WTC11 (cell line): ENCODE results near the gene B4GALNT2. TPM values are rescaled to one million over a fixed set of nuclear protein-coding genes. Genes with fewer than 3 reads are reported as not detected.

Experiments
- ATAC-seq: fragments of 200-7000 bp; cut with Tn5 transposase; 2 replicates; pipeline ENCODE4 v1.10.0; 2021; ENCODE audit warnings: mild to moderate bottlenecking, moderate library complexity
- CTCF ChIA-PET: fragments of 300-600 bp; sonication (Branson Sonifier 250); formaldehyde crosslinking; loops from one replicate; lab custom pipeline; 2021; ENCODE audit warnings: antibody characterized with exemption; lab: Charles Lee
- POLR2A ChIA-PET: fragments of 350-600 bp; sonication (Branson Sonifier 250); formaldehyde crosslinking; loops from one replicate; lab custom pipeline; 2021; ENCODE audit warnings: antibody characterized with exemption; lab: Charles Lee
- DNase-seq: peaks from one replicate; pipeline ENCODE4 v3.0.0; 2021; ENCODE audit warnings: low spot score
- H3K27ac Mint-ChIP-seq: 2 replicates; pipeline ENCODE4 v1.8.0; 2021; ENCODE audit warnings: mixed read lengths
- H3K27me3 Mint-ChIP-seq: 2 replicates; pipeline ENCODE4 v1.8.0; 2021; ENCODE audit warnings: low read depth, mild to moderate bottlenecking, moderate library complexity, mixed read lengths
- H3K36me3 Mint-ChIP-seq: 2 replicates; pipeline ENCODE4 v1.8.0; 2021; ENCODE audit warnings: mixed read lengths
- H3K4me1 Mint-ChIP-seq: 2 replicates; pipeline ENCODE4 v1.8.0; 2022; ENCODE audit warnings: mixed read lengths
- H3K4me3 Mint-ChIP-seq: 2 replicates; pipeline ENCODE4 v1.8.0; 2021; ENCODE audit warnings: mild to moderate bottlenecking, moderate library complexity, mixed read lengths
- H3K9me3 Mint-ChIP-seq: 2 replicates; pipeline ENCODE4 v1.8.0; 2021; ENCODE audit warnings: mixed read lengths
- AFF4 ChIP-seq: sonication (generic); formaldehyde crosslinking; IDR thresholded peaks from 2 replicates; pipeline ENCODE4 v1.8.1; 2023; ENCODE audit warnings: mild to moderate bottlenecking, missing genetic modification reagents, borderline replicate concordance
- ARID4B ChIP-seq: sonication (generic); formaldehyde crosslinking; IDR thresholded peaks from 2 replicates; pipeline ENCODE4 v1.8.0; 2023; ENCODE audit warnings: missing genetic modification reagents, mild to moderate bottlenecking, borderline replicate concordance
- ATF6 ChIP-seq: sonication (generic); formaldehyde crosslinking; IDR thresholded peaks from 2 replicates; pipeline ENCODE4 v1.8.1; 2023; ENCODE audit warnings: mild to moderate bottlenecking, missing genetic modification reagents
- CDX4 ChIP-seq: fragments of 250-450 bp; sonication (Bioruptor Pico); IDR thresholded peaks from 2 replicates; pipeline ENCODE4 v1.9.0; 2021; ENCODE audit warnings: moderate library complexity, mild to moderate bottlenecking, inconsistent platforms, borderline replicate concordance
- ETV6 ChIP-seq: sonication (generic); formaldehyde crosslinking; IDR thresholded peaks from 2 replicates; pipeline ENCODE4 v1.8.1; 2022; ENCODE audit warnings: mild to moderate bottlenecking, missing genetic modification reagents
- FOXJ3 ChIP-seq: sonication (generic); formaldehyde crosslinking; IDR thresholded peaks from 2 replicates; pipeline ENCODE4 v1.9.0; 2021; ENCODE audit warnings: missing genetic modification reagents, mild to moderate bottlenecking, borderline replicate concordance
- FOXP4 ChIP-seq: sonication (generic); formaldehyde crosslinking; IDR thresholded peaks from 2 replicates; pipeline ENCODE4 v1.8.0; 2022; ENCODE audit warnings: mild to moderate bottlenecking, missing genetic modification reagents
- HMGA2 ChIP-seq: fragments of 250-450 bp; sonication (Bioruptor Pico); IDR thresholded peaks from 2 replicates; pipeline ENCODE4 v1.4.0; 2021; ENCODE audit warnings: mild to moderate bottlenecking, moderate library complexity
- HMGXB4 ChIP-seq: sonication (generic); formaldehyde crosslinking; IDR thresholded peaks from 2 replicates; pipeline ENCODE4 v1.8.1; 2023; ENCODE audit warnings: mild to moderate bottlenecking, moderate library complexity, missing genetic modification reagents
- MYBL2 ChIP-seq: sonication (generic); formaldehyde crosslinking; IDR thresholded peaks from 2 replicates; pipeline ENCODE4 v1.8.1; 2023; ENCODE audit warnings: mild to moderate bottlenecking, moderate library complexity, missing genetic modification reagents
- NFYB ChIP-seq: sonication (generic); formaldehyde crosslinking; conservative IDR thresholded peaks from 2 replicates; pipeline ENCODE4 v1.8.0; 2022; ENCODE audit warnings: low read depth, missing genetic modification reagents
- NR3C1 ChIP-seq: sonication (generic); formaldehyde crosslinking; conservative IDR thresholded peaks from 2 replicates; pipeline ENCODE4 v1.8.1; 2023; ENCODE audit warnings: low read depth, mild to moderate bottlenecking, missing genetic modification reagents
- SMAD4 ChIP-seq: sonication (generic); formaldehyde crosslinking; IDR thresholded peaks from 2 replicates; pipeline ENCODE4 v1.8.0; 2022; ENCODE audit warnings: mild to moderate bottlenecking, missing genetic modification reagents
- TEAD1 ChIP-seq: sonication (generic); formaldehyde crosslinking; IDR thresholded peaks from 2 replicates; pipeline ENCODE4 v1.8.0; 2022; ENCODE audit warnings: mild to moderate bottlenecking, missing genetic modification reagents
- ZBTB21 ChIP-seq: sonication (generic); formaldehyde crosslinking; IDR thresholded peaks from 2 replicates; pipeline ENCODE4 v1.8.1; 2023; ENCODE audit warnings: mild to moderate bottlenecking, missing genetic modification reagents, borderline replicate concordance
- ZMAT4 ChIP-seq: fragments of 250-450 bp; sonication (Bioruptor Pico); IDR thresholded peaks from 2 replicates; pipeline ENCODE4 v1.9.0; 2021; ENCODE audit warnings: mild to moderate bottlenecking
- ZNF138 ChIP-seq: sonication (generic); formaldehyde crosslinking; conservative IDR thresholded peaks from 2 replicates; pipeline ENCODE4 v1.8.1; 2022; ENCODE audit warnings: mild to moderate bottlenecking, moderate library complexity, missing genetic modification reagents
- ZNF232 ChIP-seq: sonication (generic); formaldehyde crosslinking; IDR thresholded peaks from 2 replicates; pipeline ENCODE4 v1.8.0; 2022; ENCODE audit warnings: mild to moderate bottlenecking, missing genetic modification reagents
- ZNF396 ChIP-seq: fragments of 250-450 bp; sonication (Bioruptor Pico); IDR thresholded peaks from 2 replicates; pipeline ENCODE4 v1.8.0; 2021; ENCODE audit warnings: mild to moderate bottlenecking, moderate library complexity, borderline replicate concordance
- ZNF512 ChIP-seq: sonication (generic); formaldehyde crosslinking; IDR thresholded peaks from 2 replicates; pipeline ENCODE4 v1.8.1; 2022; ENCODE audit warnings: missing genetic modification reagents, borderline replicate concordance
- total RNA-seq: library from RNA; stranded (reverse); gene quantifications from 3 replicates; pipeline ENCODE4 v1.2.3, GENCODE V29; 2021

B4GALNT2 gene
- total RNA-seq, 1 experiment from 2014 or later: 0.04 TPM

GRCh38 chr17:49191409-49191916 is 58.9 kb downstream of the B4GALNT2 start:
- Mint-ChIP-seq H3K4me1 (peaks cover 10% of the 10 kb centered on the region), H3K27ac (peak overlapping the region; percentile 93), H3K9me3 (no peaks in the 10 kb centered on the region), H3K27me3 (no peaks in the 10 kb centered on the region; the same call in 1 of the 2 replicates), H3K4me3 (peak overlapping the region; percentile 96), H3K36me3 (no peaks in the 10 kb centered on the region)
- CTCF ChIA-PET: interaction anchor here (0.7 to 4.1 kb wide), 8 partner anchors 9 to 299 kb away, joined by 3 to 26 read pairs (median 4); partner anchors contain the start of genes ATP5MC1 and PHOSPHO1
- no peak for ATAC-seq
- POLR2A ChIA-PET: interaction anchor here (0.8 kb wide), 1 partner anchor 11 kb away, joined by 3 read pairs; no protein-coding TSS in a partner anchor
- TF ChIP-seq FOXP4 (CRISPR knock-in tag) (no peak), ZNF232 (CRISPR knock-in tag) (no peak), ARID4B (no peak), MYBL2 (no peak), ZBTB21 (CRISPR knock-in tag) (no peak), SMAD4 (CRISPR knock-in tag) (no peak), FOXJ3 (CRISPR knock-in tag) (no peak), ZNF138 (CRISPR knock-in tag) (no peak), ZNF396 (CRISPR knock-in tag) (no peak), AFF4 (CRISPR knock-in tag) (no peak), NR3C1 (CRISPR knock-in tag) (no peak), NFYB (CRISPR knock-in tag) (no peak), HMGXB4 (CRISPR knock-in tag) (no peak), ETV6 (no peak), ZNF512 (no peak), TEAD1 (CRISPR knock-in tag) (no peak), HMGA2 (CRISPR knock-in tag) (no peak), ZMAT4 (no peak), CDX4 (no peak), ATF6 (CRISPR knock-in tag) (no peak)
- no peak for DNase-seq
